BLaER1 (cell line): ENCODE measurements around the gene ERN1.

Experiments
- H3K27ac ChIP-seq: shearing (Covaris generic); formaldehyde crosslinking; 2 replicates; pipeline ENCODE4 v1.8.1; 2022
- H3K27me3 ChIP-seq: shearing (Covaris generic); formaldehyde crosslinking; 2 replicates; pipeline ENCODE4 v1.8.1; 2022
- H3K36me3 ChIP-seq: shearing (Covaris generic); formaldehyde crosslinking; 2 replicates; pipeline ENCODE4 v1.8.1; 2022
- H3K4me1 ChIP-seq: shearing (Covaris generic); formaldehyde crosslinking; 2 replicates; pipeline ENCODE4 v1.8.1; 2022
- H3K4me2 ChIP-seq: shearing (Covaris generic); formaldehyde crosslinking; 2 replicates; pipeline ENCODE4 v1.8.1; 2022
- H3K4me3 ChIP-seq: shearing (Covaris generic); formaldehyde crosslinking; 2 replicates; pipeline ENCODE4 v1.8.1; 2022
- H3K9ac ChIP-seq: shearing (Covaris generic); formaldehyde crosslinking; 2 replicates; pipeline ENCODE4 v1.8.1; 2022
- H3K9me3 ChIP-seq: shearing (Covaris generic); formaldehyde crosslinking; 2 replicates; pipeline ENCODE4 v1.8.1; 2022
- H4K20me1 ChIP-seq: shearing (Covaris generic); formaldehyde crosslinking; 2 replicates; pipeline ENCODE4 v1.8.1; 2022
- Cebpa-rat ChIP-seq: shearing (Covaris generic); IDR thresholded peaks from 2 replicates; pipeline ENCODE4 v1.8.1; 2022

The ERN1 gene

DNA sequence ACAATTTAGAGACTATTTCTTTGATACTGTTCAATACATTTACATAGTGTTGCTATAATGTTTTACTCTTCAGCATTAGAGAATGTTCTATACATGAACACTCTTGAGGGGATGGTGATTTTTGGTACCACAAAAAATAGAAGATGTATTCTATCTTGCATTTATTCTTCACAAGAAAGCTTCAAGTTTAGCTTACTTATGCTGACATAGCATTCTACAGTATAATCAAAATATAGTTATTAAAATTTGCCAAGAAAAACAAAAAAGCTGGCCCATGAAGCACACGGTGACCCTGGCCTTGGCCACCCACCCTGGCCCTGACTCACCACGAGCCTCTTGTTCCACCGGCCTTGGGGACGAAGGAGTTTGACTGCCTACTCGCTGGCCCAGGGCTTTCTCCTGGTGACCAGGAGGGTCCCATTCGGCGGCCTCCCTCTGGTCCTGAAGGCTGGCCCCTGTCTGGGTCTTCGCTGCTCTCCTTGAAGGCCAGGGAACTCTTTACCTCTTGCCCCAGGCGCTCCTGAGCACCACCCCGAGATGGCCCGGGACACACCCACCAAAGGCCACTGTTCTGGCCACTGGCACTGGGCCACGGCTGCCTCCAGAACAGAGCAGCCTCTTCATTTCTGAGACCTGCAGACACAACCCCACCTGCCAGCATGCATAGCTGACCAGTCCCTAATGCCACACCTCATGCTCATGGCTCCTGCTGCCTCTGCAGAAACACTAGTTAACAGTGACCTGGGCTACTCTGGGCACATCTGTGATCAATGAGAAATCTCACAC, 87.1 kb downstream of the ERN1 start:
- Histone ChIP-seq H4K20me1 (no peaks in the 10 kb centered on the region), H3K27ac (no peak overlapping the region), H3K4me2 (no peak overlapping the region), H3K27me3 (no peaks in the 10 kb centered on the region), H3K4me3 (no peak overlapping the region), H3K4me1 (no peaks in the 10 kb centered on the region), H3K9ac (no peak overlapping the region), H3K36me3 (peaks cover 49% of the 10 kb centered on the region), H3K9me3 (no peaks in the 10 kb centered on the region)
- TF ChIP-seq Cebpa-rat, result no peak

GRCh38 chr17:64041912-64042311, 88.0 kb downstream of the ERN1 start:
- peaks cover 48% of the 10 kb centered on the region for H3K36me3 ChIP-seq
- H3K27me3 ChIP-seq, result no peaks in the 10 kb centered on the region
- H3K9ac ChIP-seq, result no peak overlapping the region
- TF ChIP-seq Cebpa-rat, result no peak
- no peaks in the 10 kb centered on the region for H4K20me1 ChIP-seq
- H3K4me1 ChIP-seq, result no peaks in the 10 kb centered on the region
- H3K9me3 ChIP-seq, result no peaks in the 10 kb centered on the region
- H3K4me2 ChIP-seq, result no peak overlapping the region
- H3K27ac ChIP-seq, result no peak overlapping the region
- H3K4me3 ChIP-seq, result no peak overlapping the region

DNA sequence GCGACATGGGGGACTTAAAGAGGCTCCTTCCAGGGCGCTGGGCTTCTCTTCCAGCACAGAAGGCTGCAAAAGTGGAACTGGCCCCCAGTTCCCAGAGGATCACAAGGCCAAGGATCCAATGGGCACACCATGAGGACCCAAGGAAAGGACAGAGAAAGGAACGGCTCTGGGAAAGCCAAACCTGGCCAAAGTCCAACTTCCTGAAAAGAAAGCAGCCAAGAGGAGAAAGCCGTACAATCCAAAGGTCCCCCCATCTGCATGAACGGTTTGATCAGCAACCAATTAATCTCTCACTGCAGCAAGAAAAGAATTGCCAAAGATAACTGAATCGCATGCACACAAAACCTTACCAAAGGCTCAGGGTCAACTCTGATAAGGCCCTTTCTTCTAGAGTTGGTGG, 89.7 kb downstream of the ERN1 start:
- no peaks in the 10 kb centered on the region for H3K9me3 ChIP-seq
- H3K27ac ChIP-seq, result no peak overlapping the region
- no peak overlapping the region for H3K4me2 ChIP-seq
- no peaks in the 10 kb centered on the region for H4K20me1 ChIP-seq
- no peak overlapping the region for H3K9ac ChIP-seq
- no peaks in the 10 kb centered on the region for H3K27me3 ChIP-seq
- peaks cover 31% of the 10 kb centered on the region for H3K36me3 ChIP-seq
- no peaks in the 10 kb centered on the region for H3K4me1 ChIP-seq
- no peak for TF ChIP-seq Cebpa-rat
- no peak overlapping the region for H3K4me3 ChIP-seq

- H3K36me3 ChIP-seq, result peaks cover 20% of the 10 kb centered on the region
- H3K4me3 ChIP-seq, result no peak overlapping the region
- H3K27me3 ChIP-seq, result no peaks in the 10 kb centered on the region
- no peaks in the 10 kb centered on the region for H4K20me1 ChIP-seq
- H3K4me2 ChIP-seq, result no peak overlapping the region
- no peak overlapping the region for H3K27ac ChIP-seq
- TF ChIP-seq Cebpa-rat, result no peak
- no peak overlapping the region for H3K9ac ChIP-seq
- H3K4me1 ChIP-seq, result no peaks in the 10 kb centered on the region
- H3K9me3 ChIP-seq, result no peaks in the 10 kb centered on the region
These were observed 90.9 kb downstream of the ERN1 start for GRCh38 chr17:64039106-64039400.

GRCh38 chr17:64038331-64039105, 91.4 kb downstream of the ERN1 start:
- Histone ChIP-seq H3K9me3 (no peaks in the 10 kb centered on the region), H3K9ac (no peak overlapping the region), H3K4me3 (no peak overlapping the region), H4K20me1 (no peaks in the 10 kb centered on the region), H3K4me1 (no peaks in the 10 kb centered on the region), H3K4me2 (no peak overlapping the region), H3K36me3 (peaks cover 14% of the 10 kb centered on the region), H3K27ac (no peak overlapping the region), H3K27me3 (no peaks in the 10 kb centered on the region)
- no peak for TF ChIP-seq Cebpa-rat

GRCh38 chr17:64037802-64038201, 92.1 kb downstream of the ERN1 start:
- Histone ChIP-seq H3K4me1 (no peaks in the 10 kb centered on the region), H3K27me3 (no peaks in the 10 kb centered on the region), H3K27ac (no peak overlapping the region), H3K9me3 (no peaks in the 10 kb centered on the region), H3K9ac (no peak overlapping the region), H3K4me3 (no peak overlapping the region), H3K4me2 (no peak overlapping the region), H3K36me3 (peaks cover 7% of the 10 kb centered on the region), H4K20me1 (no peaks in the 10 kb centered on the region)
- TF ChIP-seq Cebpa-rat, result no peak

DNA sequence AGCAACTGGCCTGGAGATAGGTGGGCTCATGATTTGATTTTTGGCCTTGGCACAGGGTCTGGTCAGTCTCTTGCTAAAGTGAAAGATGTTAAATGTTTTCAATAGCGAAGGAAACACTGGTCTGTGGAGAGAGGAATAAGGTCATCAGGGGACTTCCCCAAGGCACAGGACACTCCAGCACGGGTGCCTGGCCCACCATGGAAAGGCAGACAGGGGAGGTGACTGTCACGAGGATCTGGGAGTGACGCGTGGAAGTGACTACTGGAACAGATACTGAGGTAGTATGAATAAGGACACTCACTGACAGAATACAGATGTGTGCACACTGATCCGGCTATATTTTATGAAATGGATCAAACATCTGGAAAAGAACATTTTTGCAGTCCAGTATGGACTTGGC, 92.8 kb downstream of the ERN1 start:
- H3K27me3 ChIP-seq, result no peaks in the 10 kb centered on the region
- no peak overlapping the region for H3K4me3 ChIP-seq
- no peak for TF ChIP-seq Cebpa-rat
- no peak overlapping the region for H3K9ac ChIP-seq
- no peaks in the 10 kb centered on the region for H3K9me3 ChIP-seq
- no peaks in the 10 kb centered on the region for H3K4me1 ChIP-seq
- no peak overlapping the region for H3K27ac ChIP-seq
- H3K4me2 ChIP-seq, result no peak overlapping the region
- H3K36me3 ChIP-seq, result peaks cover 7% of the 10 kb centered on the region; the same call in 1 of the 2 replicates
- no peaks in the 10 kb centered on the region for H4K20me1 ChIP-seq

DNA sequence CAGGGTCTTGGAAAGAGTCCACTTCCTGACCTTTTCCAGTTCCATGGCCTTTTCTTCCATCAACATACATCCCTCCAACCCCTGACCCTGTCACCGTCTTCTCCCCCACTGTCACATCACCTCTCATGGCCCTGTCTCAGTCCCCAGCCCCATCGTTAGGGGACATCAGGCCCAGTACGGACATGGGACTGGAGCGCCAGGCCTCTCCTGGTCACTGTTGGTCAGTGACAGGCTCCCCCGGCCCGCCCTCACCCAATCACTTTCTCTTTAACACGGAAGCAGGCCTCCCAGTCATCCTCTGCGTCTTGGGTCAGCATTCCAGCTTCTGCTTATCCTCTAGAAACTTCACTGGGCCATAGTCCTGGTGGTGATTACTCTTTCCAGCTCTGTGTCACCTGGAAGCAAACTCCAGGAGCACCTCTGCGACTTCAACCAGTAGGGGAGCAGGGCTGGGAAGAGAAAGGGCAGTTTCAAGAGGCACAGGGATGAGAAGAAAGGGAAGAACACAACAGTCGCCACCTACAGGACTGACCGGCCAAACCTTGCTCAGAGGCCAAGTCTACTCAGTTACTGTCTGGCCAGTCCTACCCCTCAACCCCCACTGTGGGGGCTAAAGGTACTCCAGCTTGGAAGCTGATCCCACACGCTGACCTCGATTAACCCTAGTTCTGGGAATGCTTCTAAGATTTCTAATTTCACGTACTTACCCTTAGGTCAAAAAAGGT, 93.6 kb downstream of the ERN1 start:
- H3K4me2 ChIP-seq, result no peak overlapping the region
- no peak for TF ChIP-seq Cebpa-rat
- H3K27ac ChIP-seq, result no peak overlapping the region
- H3K9me3 ChIP-seq, result no peaks in the 10 kb centered on the region
- no peaks in the 10 kb centered on the region for H3K4me1 ChIP-seq
- H3K9ac ChIP-seq, result no peak overlapping the region
- no peaks in the 10 kb centered on the region for H3K27me3 ChIP-seq
- peaks cover 7% of the 10 kb centered on the region; the same call in 1 of the 2 replicates for H3K36me3 ChIP-seq
- no peaks in the 10 kb centered on the region for H4K20me1 ChIP-seq
- H3K4me3 ChIP-seq, result no peak overlapping the region

DNA sequence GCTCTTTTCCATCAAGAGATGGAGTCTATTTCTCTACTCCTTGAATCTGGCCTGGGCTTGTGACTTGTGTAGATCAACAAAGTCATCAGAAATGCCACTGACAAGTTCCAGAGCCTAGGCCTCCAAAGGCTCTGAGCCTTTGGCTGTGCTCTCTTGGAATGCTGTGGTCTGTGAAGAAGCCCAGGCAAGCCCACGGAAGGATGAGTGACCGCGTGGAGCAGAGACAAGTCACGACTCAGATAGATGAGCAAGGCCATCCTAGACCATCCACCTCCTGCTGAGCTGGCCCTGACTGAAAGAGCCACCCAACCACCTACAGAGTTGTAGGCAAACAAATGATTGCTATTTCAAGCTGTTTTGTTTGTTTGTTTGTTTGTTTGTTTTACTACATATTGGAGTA, 97.9 kb downstream of the ERN1 start:
- H3K4me1 ChIP-seq, result peaks cover 4% of the 10 kb centered on the region
- no peaks in the 10 kb centered on the region for H3K36me3 ChIP-seq
- no peak for TF ChIP-seq Cebpa-rat
- no peak overlapping the region for H3K4me3 ChIP-seq
- H3K27ac ChIP-seq, result no peak overlapping the region
- no peak overlapping the region for H3K4me2 ChIP-seq
- no peaks in the 10 kb centered on the region for H3K9me3 ChIP-seq
- H3K9ac ChIP-seq, result no peak overlapping the region
- no peaks in the 10 kb centered on the region for H4K20me1 ChIP-seq
- no peaks in the 10 kb centered on the region for H3K27me3 ChIP-seq
